Hepatic stellate cell (primary cell): ENCODE data around the gene SPEM3.
A peak's percentile ranks its signal among the peaks of the same experiment; 100 is the strongest.
"Not testable (repeated sequence)": the region's sequence is repeated elsewhere in the genome, so short reads cannot be mapped to it uniquely, and the experiment has no call there.

ENCODE experiments used
- DNase-seq: peaks from one replicate; pipeline ENCODE4 v3.0.0; 2011; ENCODE audit warnings: low spot score

The SPEM3 gene

DNA sequence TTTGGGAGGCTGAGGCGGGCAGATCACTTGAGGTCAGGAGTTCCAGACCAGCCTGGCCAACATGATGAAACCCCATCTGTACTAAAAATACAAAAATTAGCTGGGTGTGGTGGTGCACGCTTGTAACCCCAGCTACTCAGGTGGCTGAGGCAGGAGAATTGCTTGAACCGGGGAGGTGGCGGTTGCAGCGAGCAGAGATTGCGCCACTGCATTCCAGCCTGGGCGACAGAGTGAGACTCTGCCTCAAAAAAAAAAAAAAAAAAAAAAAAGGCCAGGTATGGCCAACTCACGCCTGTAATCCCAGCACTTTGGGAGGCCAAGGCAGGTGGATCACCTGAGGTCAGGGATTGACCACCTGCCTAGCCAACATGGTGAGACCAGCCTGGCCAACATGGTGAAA, 46.1 kb downstream of the SPEM3 start:
- not testable (repeated sequence) for DNase-seq

DNA sequence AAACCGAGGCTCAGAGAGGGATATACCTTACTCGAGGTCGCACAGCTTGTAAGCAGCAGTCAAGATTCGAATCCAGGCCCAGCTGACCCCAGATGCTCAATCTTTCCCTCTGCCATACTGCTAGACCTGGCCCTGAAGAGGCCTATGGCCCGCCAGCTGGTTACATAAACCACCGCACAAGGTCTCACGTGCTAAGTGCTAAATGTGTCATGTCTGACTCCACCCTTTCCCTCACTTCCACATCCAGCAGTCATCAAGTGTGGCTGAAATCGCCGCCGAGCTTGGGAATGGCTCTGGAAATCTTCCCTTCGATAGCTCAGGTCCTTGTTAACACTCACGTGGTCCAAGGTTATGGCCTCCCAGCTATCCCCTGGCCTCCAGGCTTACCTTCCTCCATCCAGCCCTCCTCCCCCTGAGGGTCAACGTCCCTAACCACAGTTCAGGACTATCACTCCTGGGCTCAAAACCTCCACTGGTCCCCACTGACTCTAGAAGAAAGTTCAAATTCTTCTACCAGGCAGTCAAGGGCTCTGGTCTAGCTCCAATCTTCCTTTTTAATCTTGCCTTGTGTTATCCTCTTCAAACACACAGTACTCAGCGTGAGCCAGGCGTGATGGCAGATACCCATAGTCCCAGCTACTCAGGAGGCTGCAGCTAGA, 47.2 kb downstream of the SPEM3 start:
- peak; percentile 37 for DNase-seq

DNA sequence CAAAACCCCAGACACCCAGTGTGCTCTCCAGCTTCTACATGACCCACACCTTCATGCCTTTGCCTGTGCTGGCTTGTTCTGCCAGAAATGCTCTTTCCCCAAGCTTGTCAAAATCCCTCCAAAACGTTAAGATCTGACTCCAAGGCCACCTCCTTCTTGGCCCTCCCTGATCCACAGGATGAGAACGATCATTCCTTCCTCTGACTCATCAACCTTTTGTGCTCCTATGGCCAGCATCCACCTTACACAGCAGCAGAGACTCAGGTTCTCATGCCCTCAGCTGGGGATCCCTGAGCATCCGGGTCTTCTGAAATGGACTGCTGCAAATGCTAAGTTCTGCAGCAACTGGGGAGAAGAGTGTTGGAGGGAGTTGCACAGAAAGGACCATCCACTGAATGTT, 47.8 kb downstream of the SPEM3 start:
- peak; percentile 51 for DNase-seq

DNA sequence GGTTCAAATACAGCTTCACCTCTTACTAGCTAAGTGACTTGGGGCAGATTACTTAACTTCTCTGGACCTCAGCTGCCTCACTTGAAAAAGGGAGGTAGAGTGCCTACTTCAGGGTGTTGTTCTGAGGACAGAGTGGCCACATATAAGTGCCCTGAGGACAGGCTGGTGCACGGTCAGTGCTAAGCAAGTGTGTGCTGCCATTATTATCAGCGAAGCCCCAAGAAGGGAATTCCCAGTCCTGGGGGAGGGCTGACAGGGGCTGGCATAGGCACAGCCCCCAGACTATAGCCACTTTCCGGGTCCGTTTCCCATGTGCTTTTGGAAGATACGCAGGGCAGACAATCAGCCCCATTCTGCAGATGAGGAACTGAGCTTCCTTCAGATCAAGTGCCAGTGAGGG, 48.3 kb downstream of the SPEM3 start:
- no peak for DNase-seq

DNA sequence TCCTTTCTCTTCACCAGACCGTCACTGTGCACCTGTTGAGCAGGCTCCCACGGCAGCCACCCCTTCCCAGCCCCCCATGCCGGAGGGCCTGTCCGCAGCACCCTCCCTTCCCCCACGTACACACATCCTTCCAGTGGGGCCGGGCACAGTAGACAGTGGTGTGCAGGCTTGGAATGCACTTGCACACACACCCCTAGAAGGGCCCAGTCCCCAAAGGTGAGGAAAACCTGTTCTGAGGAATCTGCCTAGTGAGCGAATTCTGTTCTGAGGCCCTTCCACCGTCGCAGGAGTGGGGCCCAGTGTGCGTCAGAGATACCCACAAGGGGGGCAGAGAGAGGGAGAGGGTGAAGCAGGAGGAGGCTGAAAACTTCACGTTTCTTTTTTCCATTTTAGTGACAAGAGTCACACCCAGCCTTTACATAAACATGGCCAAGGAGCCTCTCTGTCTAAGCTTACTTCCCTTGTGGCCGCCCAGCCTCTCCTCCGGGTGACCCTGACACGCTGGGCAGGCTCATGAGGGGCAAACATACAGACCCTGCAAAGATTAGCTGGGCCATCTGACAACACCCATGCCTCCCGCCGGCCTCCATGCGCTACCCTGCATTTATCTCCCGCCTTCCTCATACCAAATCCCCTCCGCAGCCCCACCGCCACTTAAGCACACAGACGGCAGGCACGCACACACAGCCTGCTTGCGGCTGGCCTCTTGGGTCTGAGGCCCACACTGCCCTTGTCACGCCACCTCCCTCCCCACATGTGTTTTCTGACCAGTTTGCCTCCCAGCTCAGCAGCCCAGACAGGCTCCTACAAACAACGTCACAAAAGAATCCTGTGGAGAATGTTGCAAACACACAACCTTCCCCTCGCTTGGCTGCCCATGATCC, 49.0 kb downstream of the SPEM3 start:
- DNase-seq = peak; percentile 96

DNA sequence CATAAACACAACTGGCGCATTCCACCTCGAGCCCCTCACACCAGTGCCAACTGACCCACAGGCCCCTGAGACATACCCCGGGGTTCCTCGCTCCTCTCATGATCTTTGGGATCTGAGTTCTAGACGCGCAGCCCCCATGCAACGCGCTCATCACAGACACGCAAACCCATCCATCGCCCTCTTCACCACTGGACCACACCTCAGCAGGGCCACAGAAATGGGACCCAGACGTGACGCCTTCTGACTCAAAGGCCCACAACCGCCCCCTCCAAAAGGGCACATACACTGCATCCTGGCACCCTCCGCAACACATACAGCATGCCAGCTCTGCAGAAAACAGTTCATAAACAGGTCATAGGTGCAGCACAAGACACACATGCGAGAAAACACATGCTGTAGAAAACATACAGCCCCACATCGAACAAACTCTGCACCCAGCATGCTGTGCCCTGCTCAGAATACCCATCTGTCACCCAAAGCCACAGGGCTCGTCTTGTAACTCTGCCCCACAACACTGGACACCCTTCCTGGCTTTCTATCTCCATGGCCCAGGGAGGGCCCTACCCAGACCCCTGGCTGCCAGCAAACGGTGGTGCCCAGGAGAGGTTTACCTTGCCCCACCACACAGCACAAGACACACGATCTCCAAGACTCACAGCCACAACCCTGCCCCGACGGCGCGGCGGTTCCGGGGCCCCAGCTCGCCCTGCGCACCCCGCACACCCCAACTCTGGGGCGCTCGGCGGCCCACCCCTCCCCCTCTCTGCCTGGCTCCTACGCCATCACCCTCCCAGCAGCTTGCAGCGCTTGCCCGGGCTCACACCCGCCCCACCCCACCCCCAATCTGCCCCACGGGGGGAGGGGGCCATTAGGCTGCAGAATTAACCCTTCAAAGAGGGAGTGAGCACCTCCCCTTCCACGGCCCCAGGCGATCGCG, 49.9 kb downstream of the SPEM3 start:
- DNase-seq = peak; percentile 74

DNA sequence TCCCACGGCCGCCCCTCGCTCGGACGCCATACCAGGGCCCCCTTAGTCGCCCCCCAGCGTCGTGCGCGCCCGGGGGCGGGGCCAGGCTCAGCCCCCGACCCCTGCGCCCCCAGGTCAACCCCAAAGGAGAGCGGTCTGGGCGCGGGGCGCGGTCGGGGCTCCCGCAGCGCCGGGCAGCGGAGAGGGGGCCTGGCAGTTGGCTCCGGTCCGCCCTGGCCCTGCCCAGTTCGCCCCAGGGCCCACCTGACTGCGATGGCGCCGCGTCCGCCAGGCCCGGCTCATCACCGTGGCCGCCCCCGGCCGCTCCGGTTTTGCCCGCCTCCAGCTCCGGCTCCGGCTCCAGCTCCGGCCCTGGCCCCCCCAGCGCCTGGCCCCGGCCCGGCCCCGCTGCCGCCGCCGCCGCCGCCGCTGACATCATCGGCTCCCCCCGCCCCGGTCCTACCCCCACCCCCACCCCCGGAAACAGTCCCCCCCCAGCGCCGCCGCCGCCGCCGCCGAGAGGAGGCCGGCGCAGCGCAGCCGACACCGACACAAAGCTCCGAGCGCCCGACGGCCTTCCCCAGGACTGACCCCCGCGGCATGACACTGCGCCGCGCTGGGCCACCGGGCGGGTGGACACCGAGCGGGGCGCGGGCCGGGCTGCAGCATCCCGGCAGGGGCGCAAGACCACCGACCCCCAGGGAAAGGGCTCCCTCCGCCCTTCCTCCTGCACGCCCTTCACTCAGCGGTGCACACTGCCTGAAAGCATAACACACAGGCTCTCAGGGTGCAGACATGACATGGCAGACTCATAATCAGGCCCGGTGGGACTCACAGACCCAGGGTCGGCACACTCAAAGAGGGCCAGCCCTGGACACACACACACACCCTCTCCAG, 50.8 kb downstream of the SPEM3 start, which contains the start of gene ZBTB4:
TSS of gene ZBTB4 (minus strand) at position 419 of the 876 bp plus-strand sequence. CDS start 12,830 bp downstream, outside the sequence.
- peak; percentile 81 for DNase-seq

DNA sequence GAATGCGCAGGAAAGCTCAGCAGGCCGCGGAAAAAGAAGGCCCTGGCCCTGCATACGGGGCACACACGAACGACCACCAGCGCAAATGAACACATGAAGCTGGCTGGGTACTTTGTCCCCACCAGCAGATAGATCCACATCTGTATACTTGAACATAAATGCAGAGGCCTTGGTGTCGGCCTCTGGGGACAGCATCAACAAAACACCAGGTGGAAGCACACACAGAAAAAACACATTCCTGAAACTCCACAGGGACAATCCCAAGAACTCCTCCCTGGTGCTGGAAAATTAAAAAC, 51.4 kb downstream of the SPEM3 start:
- DNase-seq = no peak

DNA sequence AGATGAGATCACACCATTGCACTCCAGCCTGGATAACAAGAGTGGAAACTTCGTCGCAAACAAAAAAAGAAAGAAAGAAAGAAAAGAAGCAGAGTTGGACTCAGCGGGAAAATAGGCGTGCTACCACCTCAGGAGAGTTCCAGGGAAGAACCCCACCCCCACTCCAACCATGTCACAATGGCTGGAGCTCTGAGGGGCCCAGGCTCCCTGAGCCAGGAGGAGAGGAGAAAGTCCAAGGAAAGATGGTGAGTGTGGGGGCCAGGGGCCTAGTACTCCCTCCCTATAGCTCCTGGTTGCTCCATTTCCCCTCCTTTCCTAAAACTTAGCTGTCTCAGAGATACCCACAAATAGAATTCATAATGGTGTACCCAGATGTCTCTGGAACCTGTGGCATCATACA, 52.6 kb downstream of the SPEM3 start, which contains the start of gene SLC35G6:
TSS of gene SLC35G6 (plus strand) at position 172 of the 400 bp plus-strand sequence. CDS start at position 243, 71 bp downstream.
- not testable (repeated sequence) for DNase-seq

DNA sequence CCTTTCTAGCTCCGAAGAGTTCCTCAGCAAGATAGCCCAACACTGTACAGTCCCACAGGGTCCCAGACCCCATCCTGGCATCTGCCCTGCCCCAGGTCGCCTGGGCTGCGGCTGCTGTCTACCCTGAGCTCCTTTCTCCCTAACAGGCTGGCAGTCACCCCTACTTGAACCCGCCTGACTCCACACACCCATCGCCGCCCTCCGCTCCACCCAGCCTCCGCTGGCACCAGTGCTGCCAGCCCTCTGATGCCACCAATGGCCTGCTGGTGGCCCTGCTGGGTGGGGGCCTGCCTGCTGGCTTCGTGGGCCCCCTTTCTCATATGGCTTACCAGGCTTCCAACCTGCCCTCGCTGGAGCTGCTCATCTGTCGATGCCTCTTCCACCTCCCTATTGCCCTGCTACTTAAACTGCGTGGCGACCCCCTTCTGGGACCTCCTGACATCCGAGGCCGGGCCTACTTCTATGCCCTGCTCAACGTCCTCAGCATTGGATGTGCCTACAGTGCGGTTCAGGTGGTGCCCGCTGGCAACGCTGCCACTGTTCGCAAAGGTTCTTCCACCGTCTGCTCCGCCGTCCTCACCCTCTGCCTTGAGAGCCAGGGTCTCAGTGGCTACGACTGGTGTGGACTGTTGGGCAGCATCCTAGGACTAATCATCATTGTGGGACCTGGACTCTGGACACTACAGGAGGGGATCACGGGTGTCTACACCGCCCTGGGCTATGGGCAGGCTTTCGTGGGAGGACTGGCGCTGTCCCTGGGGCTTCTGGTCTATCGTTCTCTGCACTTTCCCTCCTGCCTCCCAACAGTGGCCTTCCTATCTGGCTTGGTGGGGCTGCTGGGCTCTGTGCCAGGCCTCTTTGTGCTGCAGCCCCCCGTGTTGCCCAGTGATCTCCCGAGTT, 53.4 kb downstream of the SPEM3 start:
- not testable (repeated sequence) for DNase-seq
